Adrenal gland (tissue), 5 donors: Measurements from ENCODE around the gene MRPS24.

Experiments
- POLR2A ChIP-seq, 2 donors: fragments of 450-650 bp; IDR thresholded peaks; one replicate each; pipeline ENCODE4 v1.6.1; 2017; ENCODE audit warnings: antibody characterized with exemption in 2 of 2, mild to moderate bottlenecking in 2 of 2, moderate library complexity in 1 of 2
- TF ChIP-seq, protein P1 (sequence below), 6 experiments: fragments of 450-650 bp in 4 of 6; fragments of 200-600 bp in 2 of 6; sonication (generic) in 1 of 6; IDR thresholded peaks; 1 replicate in 5 of 6; 2 replicates in 1 of 6; pipeline versions ENCODE4 v1.5.1 to v1.8.0; 2016 to 2021; ENCODE audit warnings: antibody characterized with exemption in 6 of 6, mild to moderate bottlenecking in 2 of 6, moderate library complexity in 1 of 6
- donor health status: DM: no; HTN: no; CAD: no.

DNA sequence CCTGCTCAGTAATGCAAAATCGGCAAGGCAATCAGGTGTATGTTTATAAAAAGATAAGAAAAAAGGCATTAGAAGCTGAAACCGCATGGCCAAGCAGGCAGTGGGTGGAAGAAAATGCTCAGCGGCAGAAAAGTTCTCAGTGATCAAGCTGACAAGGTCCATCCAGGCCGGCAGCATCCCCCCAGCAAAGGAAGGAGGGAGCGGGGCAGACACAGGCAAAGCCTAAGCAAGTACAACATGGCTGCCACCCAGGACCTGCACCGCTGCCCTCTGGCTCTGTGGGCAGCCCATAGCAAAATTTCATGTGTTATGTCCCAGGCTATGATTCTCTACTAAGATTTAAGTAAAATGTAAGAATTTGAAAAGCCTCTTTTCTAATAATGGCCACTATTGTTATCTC is 45.4 kb downstream of the MRPS24 start:
- no peak for TF ChIP-seq POLR2A (IDR thresholded peaks at IDR 0.05)
- TF ChIP-seq, protein P1, sequence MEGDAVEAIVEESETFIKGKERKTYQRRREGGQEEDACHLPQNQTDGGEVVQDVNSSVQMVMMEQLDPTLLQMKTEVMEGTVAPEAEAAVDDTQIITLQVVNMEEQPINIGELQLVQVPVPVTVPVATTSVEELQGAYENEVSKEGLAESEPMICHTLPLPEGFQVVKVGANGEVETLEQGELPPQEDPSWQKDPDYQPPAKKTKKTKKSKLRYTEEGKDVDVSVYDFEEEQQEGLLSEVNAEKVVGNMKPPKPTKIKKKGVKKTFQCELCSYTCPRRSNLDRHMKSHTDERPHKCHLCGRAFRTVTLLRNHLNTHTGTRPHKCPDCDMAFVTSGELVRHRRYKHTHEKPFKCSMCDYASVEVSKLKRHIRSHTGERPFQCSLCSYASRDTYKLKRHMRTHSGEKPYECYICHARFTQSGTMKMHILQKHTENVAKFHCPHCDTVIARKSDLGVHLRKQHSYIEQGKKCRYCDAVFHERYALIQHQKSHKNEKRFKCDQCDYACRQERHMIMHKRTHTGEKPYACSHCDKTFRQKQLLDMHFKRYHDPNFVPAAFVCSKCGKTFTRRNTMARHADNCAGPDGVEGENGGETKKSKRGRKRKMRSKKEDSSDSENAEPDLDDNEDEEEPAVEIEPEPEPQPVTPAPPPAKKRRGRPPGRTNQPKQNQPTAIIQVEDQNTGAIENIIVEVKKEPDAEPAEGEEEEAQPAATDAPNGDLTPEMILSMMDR (IDR thresholded peaks at IDR 0.05): no peak
